Progenitor cell of endocrine pancreas (in vitro differentiated cells): ENCODE measurements around the gene BMF. TPM values are rescaled to one million over a fixed set of nuclear protein-coding genes. Genes with fewer than 3 reads are reported as not detected.
"Not testable (repeated sequence)": the region's sequence is repeated elsewhere in the genome, so short reads cannot be mapped to it uniquely, and the experiment has no call there.

ENCODE experiments used
- DNase-seq: peaks from one replicate; pipeline ENCODE4 v3.0.0; 2021; ENCODE audit warnings: low spot score; ENCODE audit not compliant: unreplicated experiment
- H3K27ac Mint-ChIP-seq: 2 replicates; pipeline ENCODE4 v1.8.0; 2021; ENCODE audit warnings: mild to moderate bottlenecking, moderate library complexity, mixed read lengths
- H3K27me3 Mint-ChIP-seq: 2 replicates; pipeline ENCODE4 v1.8.0; 2021; ENCODE audit warnings: mixed read lengths
- H3K36me3 Mint-ChIP-seq: 2 replicates; pipeline ENCODE4 v1.8.0; 2022; ENCODE audit warnings: mixed read lengths; ENCODE audit not compliant: insufficient read depth
- H3K4me1 Mint-ChIP-seq: 2 replicates; pipeline ENCODE4 v1.8.0; 2021; ENCODE audit warnings: low read depth, mixed read lengths
- H3K4me3 Mint-ChIP-seq: 2 replicates; pipeline ENCODE4 v1.8.0; 2021; ENCODE audit warnings: low read depth, mild to moderate bottlenecking, moderate library complexity, mixed read lengths
- H3K9me3 Mint-ChIP-seq: 2 replicates; pipeline ENCODE4 v1.8.0; 2021; ENCODE audit warnings: low read depth, mixed read lengths
- total RNA-seq: library from RNA; stranded (reverse); gene quantifications from 2 replicates; pipeline ENCODE4 v1.2.1, GENCODE V29; 2021
- TF ChIP-seq, protein P1 (sequence below): fragments of 200-600 bp; sonication (generic); IDR thresholded peaks from one replicate; pipeline ENCODE4 v1.5.0; 2021; ENCODE audit warnings: antibody characterized with exemption, mild to moderate bottlenecking; ENCODE audit not compliant: unreplicated experiment

Gene BMF
- total RNA-seq, 1 donor from 2014 or later, result 128 TPM

DNA sequence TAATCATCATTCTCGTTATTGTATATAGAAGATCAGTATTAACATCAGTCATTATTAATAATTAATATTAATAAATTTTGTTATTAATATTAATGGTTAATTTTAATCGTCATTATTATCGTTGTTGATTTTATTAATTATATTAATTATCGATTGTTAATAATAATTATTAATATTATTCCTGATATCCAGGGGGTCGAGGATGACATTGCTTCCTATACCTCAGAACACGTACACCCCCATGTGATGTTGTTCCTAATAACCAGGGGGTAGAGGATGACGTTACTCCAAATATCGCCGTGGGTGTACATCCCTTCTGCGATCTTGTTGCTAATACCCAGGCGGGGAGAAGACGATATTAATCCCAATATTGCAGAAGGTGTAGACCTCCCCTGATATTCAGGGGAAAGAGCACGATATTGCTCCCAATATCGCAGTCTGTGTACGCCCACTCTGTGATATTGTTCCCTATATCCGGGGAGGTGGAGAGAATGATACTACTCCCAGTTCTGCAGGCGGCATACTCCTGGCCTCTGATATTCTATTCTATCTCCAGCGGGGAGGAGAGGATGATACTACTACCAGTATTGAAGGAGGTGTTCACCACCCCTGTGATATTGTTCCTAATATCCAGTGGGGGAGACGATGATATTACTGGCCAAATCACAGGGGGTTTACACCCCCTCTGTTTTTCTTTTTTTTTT lies 22.3 kb upstream of the BMF start:
- H3K4me3 Mint-ChIP-seq, result no peak overlapping the region
- no peaks in the 10 kb centered on the region for H3K4me1 Mint-ChIP-seq
- H3K27me3 Mint-ChIP-seq, result peaks cover 23% of the 10 kb centered on the region
- TF ChIP-seq, protein P1, sequence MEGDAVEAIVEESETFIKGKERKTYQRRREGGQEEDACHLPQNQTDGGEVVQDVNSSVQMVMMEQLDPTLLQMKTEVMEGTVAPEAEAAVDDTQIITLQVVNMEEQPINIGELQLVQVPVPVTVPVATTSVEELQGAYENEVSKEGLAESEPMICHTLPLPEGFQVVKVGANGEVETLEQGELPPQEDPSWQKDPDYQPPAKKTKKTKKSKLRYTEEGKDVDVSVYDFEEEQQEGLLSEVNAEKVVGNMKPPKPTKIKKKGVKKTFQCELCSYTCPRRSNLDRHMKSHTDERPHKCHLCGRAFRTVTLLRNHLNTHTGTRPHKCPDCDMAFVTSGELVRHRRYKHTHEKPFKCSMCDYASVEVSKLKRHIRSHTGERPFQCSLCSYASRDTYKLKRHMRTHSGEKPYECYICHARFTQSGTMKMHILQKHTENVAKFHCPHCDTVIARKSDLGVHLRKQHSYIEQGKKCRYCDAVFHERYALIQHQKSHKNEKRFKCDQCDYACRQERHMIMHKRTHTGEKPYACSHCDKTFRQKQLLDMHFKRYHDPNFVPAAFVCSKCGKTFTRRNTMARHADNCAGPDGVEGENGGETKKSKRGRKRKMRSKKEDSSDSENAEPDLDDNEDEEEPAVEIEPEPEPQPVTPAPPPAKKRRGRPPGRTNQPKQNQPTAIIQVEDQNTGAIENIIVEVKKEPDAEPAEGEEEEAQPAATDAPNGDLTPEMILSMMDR, result no peak
- no peak overlapping the region for H3K27ac Mint-ChIP-seq
- no peaks in the 10 kb centered on the region for H3K9me3 Mint-ChIP-seq
- DNase-seq, result no peak
- H3K36me3 Mint-ChIP-seq, result no peaks in the 10 kb centered on the region

- no peak overlapping the region for H3K27ac Mint-ChIP-seq
- H3K27me3 Mint-ChIP-seq, result peaks cover 23% of the 10 kb centered on the region
- H3K36me3 Mint-ChIP-seq, result no peaks in the 10 kb centered on the region
- TF ChIP-seq, protein P1, result no peak
- H3K4me3 Mint-ChIP-seq, result no peak overlapping the region
- H3K4me1 Mint-ChIP-seq, result peaks cover 3% of the 10 kb centered on the region
- DNase-seq, result no peak
- H3K9me3 Mint-ChIP-seq, result no peaks in the 10 kb centered on the region
Measured at GRCh38 chr15:40130118-40130517, 21.4 kb upstream of the BMF start.

DNA sequence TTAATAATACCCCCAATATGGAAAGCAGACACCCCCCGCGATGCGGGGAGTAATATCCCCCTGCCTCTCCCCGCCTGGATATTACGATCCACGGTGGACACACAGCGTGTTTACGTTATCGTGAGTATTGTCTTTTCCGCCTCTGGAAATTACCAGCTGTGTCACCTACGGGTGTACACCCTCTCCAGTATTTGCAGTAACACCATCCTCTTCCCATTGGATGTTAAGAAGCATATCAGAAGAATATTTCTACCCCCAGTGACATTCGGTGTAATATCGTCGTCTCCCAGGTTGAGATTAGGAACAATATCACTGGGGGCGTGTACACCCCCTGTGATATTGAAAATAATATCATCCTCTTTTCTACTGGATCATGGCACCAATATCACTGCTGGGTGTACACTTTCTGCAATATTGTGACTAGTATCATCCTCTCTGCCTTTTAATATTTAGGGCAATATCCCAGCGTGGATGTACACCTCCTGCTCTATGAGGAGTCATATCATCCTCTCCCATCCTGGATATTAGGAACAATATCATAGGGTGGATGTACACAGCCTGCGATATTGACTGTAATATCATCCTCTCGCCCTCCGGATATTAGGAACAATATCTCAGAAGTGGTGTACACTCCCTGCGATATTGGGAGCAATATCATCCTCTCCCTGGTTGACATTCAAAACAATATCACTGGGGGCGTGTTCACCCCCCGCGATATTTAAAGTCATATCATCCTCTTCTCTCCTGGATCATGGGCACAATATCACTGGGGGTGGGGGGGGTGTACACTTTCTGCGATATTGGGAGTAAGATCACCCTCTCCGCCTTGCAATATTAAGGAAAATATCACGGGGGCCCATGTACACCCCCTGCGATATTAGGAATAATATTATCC lies 20.3 kb upstream of the BMF start:
- no peaks in the 10 kb centered on the region for H3K9me3 Mint-ChIP-seq

GRCh38 chr15:40125950-40126349 lies 17.3 kb upstream of the BMF start:
- no peak overlapping the region for H3K4me3 Mint-ChIP-seq
- no peaks in the 10 kb centered on the region for H3K9me3 Mint-ChIP-seq
- no peak for DNase-seq
- peaks cover 23% of the 10 kb centered on the region for H3K27me3 Mint-ChIP-seq
- H3K4me1 Mint-ChIP-seq, result peaks cover 8% of the 10 kb centered on the region
- TF ChIP-seq, protein P1, result no peak
- H3K36me3 Mint-ChIP-seq, result no peaks in the 10 kb centered on the region
- H3K27ac Mint-ChIP-seq, result no peak overlapping the region

More for the DNA sequence above, 20.3 kb upstream of the BMF start:
- TF ChIP-seq, protein P1, result no peak
- Mint-ChIP-seq H3K27ac (no peak overlapping the region), H3K4me3 (no peak overlapping the region), H3K27me3 (peaks cover 23% of the 10 kb centered on the region), H3K4me1 (peaks cover 8% of the 10 kb centered on the region), H3K36me3 (no peaks in the 10 kb centered on the region)
- no peak for DNase-seq

DNA sequence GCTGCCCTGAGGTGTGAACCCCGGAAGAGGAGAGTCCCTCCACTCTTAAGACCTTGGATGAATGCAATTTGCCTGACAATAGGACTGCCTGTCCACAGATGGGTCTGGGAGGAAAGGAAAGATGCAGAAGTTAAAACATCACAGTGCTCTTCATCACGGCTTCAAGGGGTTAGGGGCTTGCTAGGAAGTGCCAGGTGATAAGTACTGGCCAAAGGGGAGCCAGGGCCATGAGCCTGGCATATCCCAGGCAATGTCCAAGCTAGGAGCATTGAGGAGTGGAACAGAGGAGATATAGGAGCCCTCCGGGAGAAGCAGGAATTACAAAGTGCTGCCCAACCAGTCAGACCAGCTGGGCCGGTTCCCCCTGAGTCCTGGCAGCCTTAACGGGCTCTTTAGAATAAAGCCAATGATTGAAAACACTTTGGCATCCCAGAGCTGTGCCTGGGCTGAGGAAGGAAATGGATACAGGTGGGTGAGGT lies 16.2 kb upstream of the BMF start:
- H3K4me1 Mint-ChIP-seq, H3K9me3 Mint-ChIP-seq, H3K4me3 Mint-ChIP-seq, H3K36me3 Mint-ChIP-seq, DNase-seq: not testable (repeated sequence)
- Mint-ChIP-seq H3K27ac (peak overlapping the region; percentile 84), H3K27me3 (peaks cover 22% of the 10 kb centered on the region)

DNA sequence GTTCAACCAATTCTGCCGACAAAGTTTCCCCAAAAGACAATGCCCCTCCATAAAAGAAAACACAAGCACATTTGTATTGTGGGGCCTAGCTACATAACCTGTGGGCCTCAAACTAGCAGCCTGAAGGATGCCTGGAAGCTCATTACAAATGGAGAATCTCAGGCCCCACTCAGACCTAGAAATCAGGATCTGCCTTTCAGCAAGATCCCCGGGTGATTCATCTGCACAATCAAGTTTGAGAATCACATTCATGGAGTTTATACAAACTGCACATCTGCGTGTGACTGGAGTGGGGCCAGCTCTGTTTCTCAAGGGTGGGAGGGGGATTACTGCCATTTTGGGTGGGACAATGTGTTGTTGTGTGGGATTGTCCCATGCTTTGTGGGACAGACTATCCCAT lies 15.7 kb upstream of the BMF start:
- not testable (repeated sequence) for H3K4me3 Mint-ChIP-seq, DNase-seq, H3K36me3 Mint-ChIP-seq, H3K4me1 Mint-ChIP-seq, H3K9me3 Mint-ChIP-seq, H3K27ac Mint-ChIP-seq
- H3K27me3 Mint-ChIP-seq, result peaks cover 18% of the 10 kb centered on the region

DNA sequence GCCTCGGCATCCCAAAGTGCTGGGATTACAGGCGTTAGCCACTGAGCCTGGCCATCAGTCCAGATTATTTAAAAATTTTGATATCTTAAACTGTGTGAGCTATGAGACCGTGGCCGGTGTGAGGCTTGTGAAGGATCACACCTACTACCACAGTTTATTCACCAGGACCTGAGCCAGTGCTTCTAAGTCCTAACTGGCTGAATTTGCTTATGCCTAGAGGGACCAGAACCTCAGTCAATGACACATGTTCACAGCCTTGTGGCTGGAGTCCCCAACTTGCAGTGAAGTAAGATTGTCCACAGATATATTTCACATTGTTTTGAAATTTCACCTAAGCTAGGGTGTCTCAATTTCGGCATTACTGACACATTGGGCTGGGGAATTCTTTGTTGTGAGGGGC lies 15.2 kb upstream of the BMF start:
- H3K27ac Mint-ChIP-seq, H3K9me3 Mint-ChIP-seq, H3K36me3 Mint-ChIP-seq, H3K4me1 Mint-ChIP-seq, H3K4me3 Mint-ChIP-seq, DNase-seq: not testable (repeated sequence)
- peaks cover 13% of the 10 kb centered on the region for H3K27me3 Mint-ChIP-seq

DNA sequence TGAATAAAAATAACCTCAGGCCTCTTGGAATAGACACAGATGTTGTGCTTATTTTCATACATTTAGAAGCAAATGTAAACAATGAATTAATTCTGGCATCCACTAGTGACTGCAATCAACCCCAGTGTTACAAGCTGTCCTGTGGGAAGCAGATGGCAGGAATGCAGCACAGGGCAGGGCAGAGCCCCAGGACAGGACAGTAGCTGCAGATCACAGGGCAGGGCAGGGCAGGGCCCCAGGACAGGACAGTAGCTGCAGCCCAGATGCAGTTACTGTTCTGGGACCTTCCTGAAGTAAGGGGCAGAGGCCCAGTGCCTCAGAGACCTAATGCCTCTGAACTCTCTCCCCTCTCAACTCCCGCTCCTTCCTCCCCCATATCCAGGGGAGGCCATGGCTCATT lies 14.3 kb upstream of the BMF start:
- H3K36me3 Mint-ChIP-seq, H3K4me3 Mint-ChIP-seq, H3K27ac Mint-ChIP-seq, H3K4me1 Mint-ChIP-seq, H3K27me3 Mint-ChIP-seq, H3K9me3 Mint-ChIP-seq, DNase-seq: not testable (repeated sequence)
